ENCODE data around the gene ZBTB16.

The ZBTB16 gene

DNA sequence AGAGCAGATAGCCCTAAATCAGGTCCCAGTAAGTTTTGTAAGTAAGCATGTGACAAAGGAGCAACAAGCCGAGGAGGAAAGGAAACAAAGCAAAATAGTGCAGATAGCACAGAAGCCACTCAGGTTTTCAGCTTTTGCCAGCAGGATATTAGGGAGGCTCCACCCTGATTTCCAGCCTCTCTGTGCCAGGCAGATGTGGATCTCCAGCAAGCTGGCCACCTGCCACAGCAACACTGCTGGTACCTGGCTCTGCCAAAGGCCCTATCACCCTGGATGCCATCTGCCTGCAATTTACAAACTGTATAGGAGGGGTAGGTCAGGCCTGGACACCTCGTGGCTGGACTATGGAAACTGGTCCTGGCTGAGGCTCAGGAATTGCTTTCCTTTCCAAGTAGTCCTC is 224.5 kb downstream of the ZBTB16 start:
- Histone ChIP-seq H3K36me3 (no peaks in the 10 kb centered on the region), H3K27me3 (ENCODE audit: insufficient read depth, low read depth, severe bottlenecking) (no peaks in the 10 kb centered on the region), H3K9me3 (ENCODE audit: severe bottlenecking) (no peaks in the 10 kb centered on the region), H3K4me3 (ENCODE audit: low read depth, low read length) (no peak overlapping the region), H3K27ac (no peak overlapping the region)
- TF ChIP-seq, protein P1, sequence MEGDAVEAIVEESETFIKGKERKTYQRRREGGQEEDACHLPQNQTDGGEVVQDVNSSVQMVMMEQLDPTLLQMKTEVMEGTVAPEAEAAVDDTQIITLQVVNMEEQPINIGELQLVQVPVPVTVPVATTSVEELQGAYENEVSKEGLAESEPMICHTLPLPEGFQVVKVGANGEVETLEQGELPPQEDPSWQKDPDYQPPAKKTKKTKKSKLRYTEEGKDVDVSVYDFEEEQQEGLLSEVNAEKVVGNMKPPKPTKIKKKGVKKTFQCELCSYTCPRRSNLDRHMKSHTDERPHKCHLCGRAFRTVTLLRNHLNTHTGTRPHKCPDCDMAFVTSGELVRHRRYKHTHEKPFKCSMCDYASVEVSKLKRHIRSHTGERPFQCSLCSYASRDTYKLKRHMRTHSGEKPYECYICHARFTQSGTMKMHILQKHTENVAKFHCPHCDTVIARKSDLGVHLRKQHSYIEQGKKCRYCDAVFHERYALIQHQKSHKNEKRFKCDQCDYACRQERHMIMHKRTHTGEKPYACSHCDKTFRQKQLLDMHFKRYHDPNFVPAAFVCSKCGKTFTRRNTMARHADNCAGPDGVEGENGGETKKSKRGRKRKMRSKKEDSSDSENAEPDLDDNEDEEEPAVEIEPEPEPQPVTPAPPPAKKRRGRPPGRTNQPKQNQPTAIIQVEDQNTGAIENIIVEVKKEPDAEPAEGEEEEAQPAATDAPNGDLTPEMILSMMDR (IDR thresholded peaks at IDR 0.05; ENCODE audit: low read depth, low read length), result no peak
- no peak for DNase-seq

DNA sequence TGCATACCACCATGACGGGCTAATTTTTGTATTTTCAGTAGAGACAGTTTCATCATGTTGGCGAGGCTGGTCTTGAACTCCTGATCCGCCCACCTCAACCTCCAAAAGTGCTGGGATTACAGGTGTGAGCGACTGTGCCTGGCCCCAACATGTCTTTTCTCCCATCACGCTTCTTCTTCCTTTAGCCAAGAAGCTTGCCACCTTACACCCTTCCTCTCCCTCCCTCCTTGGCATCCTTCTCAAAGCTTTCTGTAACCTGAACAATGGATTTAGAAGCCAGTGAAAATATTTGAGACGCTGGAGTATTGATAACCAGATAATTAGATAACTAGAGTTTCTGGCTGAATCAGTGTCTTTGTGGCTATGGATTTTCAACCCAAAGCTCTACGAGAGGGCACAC is 225.4 kb downstream of the ZBTB16 start:
- Histone ChIP-seq H3K9me3 (ENCODE audit: severe bottlenecking) (no peaks in the 10 kb centered on the region), H3K36me3 (no peaks in the 10 kb centered on the region), H3K27me3 (ENCODE audit: insufficient read depth, low read depth, severe bottlenecking) (no peaks in the 10 kb centered on the region), H3K27ac (no peak overlapping the region), H3K4me3 (ENCODE audit: low read depth, low read length) (no peak overlapping the region)
- DNase-seq, result no peak
- TF ChIP-seq, protein P1 (IDR thresholded peaks at IDR 0.05; ENCODE audit: low read depth, low read length), result no peak

DNA sequence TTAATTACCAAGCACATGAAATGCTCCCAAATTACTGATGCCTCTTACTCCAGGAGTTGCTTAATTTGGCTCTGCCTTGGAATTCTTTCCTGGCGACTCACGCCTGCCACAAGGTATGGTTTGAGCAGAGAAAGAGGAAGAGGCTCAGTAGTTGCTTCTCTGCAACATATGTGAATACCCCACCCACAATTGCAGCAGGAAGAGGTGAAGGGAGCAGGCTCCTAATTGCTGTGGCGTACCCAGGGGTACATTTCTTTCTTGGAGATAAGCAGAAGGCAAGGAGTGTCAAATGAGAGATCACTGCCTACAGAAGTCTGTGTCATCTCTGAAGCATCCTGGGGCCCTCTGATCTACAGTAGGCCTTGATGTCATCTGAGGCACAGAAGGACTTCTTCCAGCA is 226.1 kb downstream of the ZBTB16 start:
- no peaks in the 10 kb centered on the region for H3K9me3 ChIP-seq (ENCODE audit: severe bottlenecking)
- no peaks in the 10 kb centered on the region for H3K27me3 ChIP-seq (ENCODE audit: insufficient read depth, low read depth, severe bottlenecking)
- H3K4me3 ChIP-seq (ENCODE audit: low read depth, low read length), result no peak overlapping the region
- no peak overlapping the region for H3K27ac ChIP-seq
- DNase-seq, result no peak
- TF ChIP-seq, protein P1 (IDR thresholded peaks at IDR 0.05; ENCODE audit: low read depth, low read length), result no peak
- H3K36me3 ChIP-seq, result no peaks in the 10 kb centered on the region

DNA sequence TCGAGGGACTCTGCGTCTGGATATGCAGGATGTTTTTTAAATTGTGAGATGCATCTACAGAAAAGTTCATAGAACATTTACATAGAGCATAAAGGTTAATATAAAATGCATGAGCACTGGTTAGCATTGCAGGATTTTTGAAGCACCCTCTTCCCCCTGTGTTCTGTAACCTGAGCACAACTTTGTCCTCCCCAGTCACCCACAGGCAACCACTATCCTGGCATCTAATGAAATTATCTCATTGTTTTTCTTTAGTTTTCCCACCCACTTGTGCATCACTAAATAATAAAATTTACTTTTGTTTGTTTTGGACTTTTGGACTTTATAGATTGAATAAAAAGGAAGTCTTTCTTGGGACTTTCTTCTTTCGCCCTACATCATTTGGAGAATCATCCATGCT is 226.7 kb downstream of the ZBTB16 start:
- DNase-seq, result no peak
- no peak overlapping the region for H3K27ac ChIP-seq
- H3K27me3 ChIP-seq (ENCODE audit: insufficient read depth, low read depth, severe bottlenecking), result no peaks in the 10 kb centered on the region
- H3K36me3 ChIP-seq, result no peaks in the 10 kb centered on the region
- TF ChIP-seq, protein P1 (IDR thresholded peaks at IDR 0.05; ENCODE audit: low read depth, low read length), result no peak
- no peak overlapping the region for H3K4me3 ChIP-seq (ENCODE audit: low read depth, low read length)
- H3K9me3 ChIP-seq (ENCODE audit: severe bottlenecking), result no peaks in the 10 kb centered on the region

DNA sequence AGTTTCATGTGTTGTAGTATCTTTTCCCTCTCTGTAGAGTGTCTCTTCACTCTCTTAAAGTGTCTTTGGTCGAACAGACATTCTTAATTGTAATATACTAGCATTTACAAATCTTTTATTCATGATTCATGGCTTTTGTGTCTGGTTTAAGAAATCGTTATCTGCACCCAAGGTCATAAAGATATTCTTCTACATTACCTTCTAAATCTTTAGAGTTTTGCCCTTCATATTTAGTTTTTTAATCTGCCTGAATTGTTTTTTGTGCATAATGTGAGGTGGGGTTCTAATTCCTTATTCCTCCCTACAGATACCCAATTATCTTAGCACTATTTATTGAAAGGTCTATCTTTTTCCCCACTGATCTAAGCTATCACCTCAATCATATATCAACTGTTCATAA is 227.6 kb downstream of the ZBTB16 start:
- H3K36me3 ChIP-seq, result no peaks in the 10 kb centered on the region
- TF ChIP-seq, protein P1 (IDR thresholded peaks at IDR 0.05; ENCODE audit: low read depth, low read length), result no peak

DNA sequence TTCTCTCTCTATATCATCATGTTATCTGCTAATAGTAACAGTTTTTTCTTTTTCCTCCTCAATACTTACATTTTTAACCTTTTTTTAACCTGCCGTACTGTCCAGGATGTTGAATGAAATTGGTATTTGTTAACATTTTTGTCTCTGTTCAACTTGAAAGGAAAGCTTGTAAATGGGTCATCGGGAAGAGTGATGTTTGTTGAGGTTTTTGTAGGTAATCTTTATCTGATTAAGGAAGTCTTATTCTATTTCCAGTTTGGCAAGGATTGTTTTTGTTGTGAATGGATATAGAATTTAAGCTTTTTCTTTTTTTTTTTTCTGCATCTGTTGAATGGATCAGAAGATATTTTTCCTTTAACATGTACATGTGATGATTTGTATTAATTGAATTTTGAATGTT is 228.6 kb downstream of the ZBTB16 start:
- H3K4me3 ChIP-seq (ENCODE audit: low read depth, low read length), result no peak overlapping the region
- H3K27ac ChIP-seq, result no peak overlapping the region
- DNase-seq, result no peak
- no peaks in the 10 kb centered on the region for H3K9me3 ChIP-seq (ENCODE audit: severe bottlenecking)
- H3K27me3 ChIP-seq (ENCODE audit: insufficient read depth, low read depth, severe bottlenecking), result no peaks in the 10 kb centered on the region
- H3K36me3 ChIP-seq, result no peaks in the 10 kb centered on the region
- TF ChIP-seq, protein P1 (IDR thresholded peaks at IDR 0.05; ENCODE audit: low read depth, low read length), result no peak

More for the DNA sequence above, 227.6 kb downstream of the ZBTB16 start:
- DNase-seq, result no peak
- Histone ChIP-seq H3K4me3 (ENCODE audit: low read depth, low read length) (no peak overlapping the region), H3K27me3 (ENCODE audit: insufficient read depth, low read depth, severe bottlenecking) (no peaks in the 10 kb centered on the region), H3K27ac (no peak overlapping the region), H3K9me3 (ENCODE audit: severe bottlenecking) (no peaks in the 10 kb centered on the region)

Data from WERI-Rb-1 (cell line).